LNCaP clone FGC (cell line): ENCODE measurements around the gene ARFIP2.
"Not testable (repeated sequence)": the region's sequence is repeated elsewhere in the genome, so short reads cannot be mapped to it uniquely, and the experiment has no call there.

Experiments used
- DNase-seq: peaks from one replicate; pipeline ENCODE4 v3.0.0-alpha.2; 2011; ENCODE audit warnings: low read depth
- H3K4me3 ChIP-seq: 2 replicates; pipeline ENCODE4 v1.5.1; 2011; ENCODE audit warnings: mild to moderate bottlenecking, low read depth, low read length, control low read depth
- CTCF ChIP-seq: IDR thresholded peaks from 2 replicates; pipeline ENCODE4 v1.5.1; 2012; ENCODE audit warnings: mild to moderate bottlenecking; ENCODE audit not compliant: control insufficient read depth, insufficient read depth; ENCODE audit errors: extremely low read depth

ARFIP2 gene

GRCh38 chr11:6481012-6481923 lies at the start of gene ARFIP2, which contains the start of gene TIMM10B:
TSS of gene ARFIP2 (minus strand) at chr11:6481331. CDS start at chr11:6480421, 910 bp downstream.
TSS of gene TIMM10B (plus strand) at chr11:6481501. CDS start at chr11:6481517, 16 bp downstream.
- no peak for TF ChIP-seq CTCF
- DNase-seq, result peak; percentile 93
- peak within 1 kb of the TSS; percentile 94 for H3K4me3 ChIP-seq

GRCh38 chr11:6530848-6531247 lies 49.7 kb upstream of the ARFIP2 start:
- no peak for DNase-seq
- no peak overlapping the region for H3K4me3 ChIP-seq
- TF ChIP-seq CTCF, result no peak

GRCh38 chr11:6529266-6529665 lies 48.1 kb upstream of the ARFIP2 start:
- H3K4me3 ChIP-seq, result no peak overlapping the region
- DNase-seq, result no peak
- TF ChIP-seq CTCF, result no peak

GRCh38 chr11:6526411-6527135 lies 45.4 kb upstream of the ARFIP2 start:
- no peak for TF ChIP-seq CTCF
- no peak for DNase-seq

GRCh38 chr11:6523253-6523652 lies 42.1 kb upstream of the ARFIP2 start:
- DNase-seq, result peak; percentile 31
- no peak overlapping the region for H3K4me3 ChIP-seq
- TF ChIP-seq CTCF, result no peak

More at GRCh38 chr11:6526411-6527135, 45.4 kb upstream of the ARFIP2 start:
- H3K4me3 ChIP-seq, result no peak overlapping the region

GRCh38 chr11:6521946-6522345 lies 40.8 kb upstream of the ARFIP2 start:
- DNase-seq, result not testable (repeated sequence)

GRCh38 chr11:6520265-6520664 lies 39.1 kb upstream of the ARFIP2 start:
- no peak for DNase-seq
- no peak overlapping the region for H3K4me3 ChIP-seq
- no peak for TF ChIP-seq CTCF

More at GRCh38 chr11:6521946-6522345, 40.8 kb upstream of the ARFIP2 start:
- H3K4me3 ChIP-seq, result not testable (repeated sequence)
